ENCODE data around the gene MLXIP.

The MLXIP gene

GRCh38 chr12:122078141-122079032 lies at the start of gene MLXIP:
TSS of gene MLXIP (plus strand) at chr12:122078756. CDS start at chr12:122078854, 98 bp downstream.
- Histone ChIP-seq H3K27ac (ENCODE audit: extremely low read depth, low read depth, low read length) (peak within 1 kb of the TSS; percentile 85; the same call in 1 of the 2 replicates), H3K4me3 (ENCODE audit: low read depth, low read length) (peak within 1 kb of the TSS; percentile 74), H3K36me3 (ENCODE audit: control insufficient read depth in 2 of 2, insufficient read depth in 1 of 2, low read length in 2 of 2) (peaks cover 0 to 3% of the 10 kb centered on the region in 2 experiments; a peak in 2 of 3 replicates), H3K9me3 (ENCODE audit: control insufficient read depth, insufficient read depth, low read depth, low read length) (no peaks in the 10 kb centered on the region), H3K4me1 (ENCODE audit: control insufficient read depth, insufficient read depth, low read length) (peaks cover 16% of the 10 kb centered on the region)
- ChIA-PET CTCF (interaction anchor here (0.7 to 2.5 kb wide), 4 partner anchors 15 to 145 kb away, joined by 3 to 11 read pairs (median 4); no protein-coding TSS in a partner anchor), POLR2A (interaction anchor here (0.6 to 2.3 kb wide), 16 partner anchors 8 to 498 kb away, joined by 3 to 32 read pairs (median 4); partner anchors contain the start of genes B3GNT4, DIABLO and ZCCHC8)
- TF ChIP-seq ZFP37 (tag by site-specific recombination; IDR thresholded peaks at IDR 0.05) (no peak), TSHZ1 (tag by site-specific recombination; IDR thresholded peaks at IDR 0.05; ENCODE audit: borderline replicate concordance) (no peak; the same call in 1 of the 2 replicates), PRDM10 (tag by site-specific recombination; IDR thresholded peaks at IDR 0.05) (peak; percentile 73), ZNF10 (tag by site-specific recombination; IDR thresholded peaks at IDR 0.05) (peak; percentile 55), ZSCAN18 (tag by site-specific recombination; IDR thresholded peaks at IDR 0.05) (0 out of 2 replicates have a peak, but pooled peaks have one; percentile 16), ZNF433 (tag by site-specific recombination; IDR thresholded peaks at IDR 0.05; ENCODE audit: low read depth) (no peak), ZNF398 (tag by site-specific recombination; IDR thresholded peaks at IDR 0.05) (no peak), ZNF426 (tag by site-specific recombination; IDR thresholded peaks at IDR 0.05) (no peak), ZNF518A (tag by site-specific recombination; conservative IDR thresholded peaks at IDR 0.05; ENCODE audit: low read depth) (no peak), SP7 (tag by site-specific recombination; IDR thresholded peaks at IDR 0.05) (peak; percentile 45), ZNF148 (tag by site-specific recombination; IDR thresholded peaks at IDR 0.05; ENCODE audit: borderline replicate concordance) (no peak), ZNF335 (tag by site-specific recombination; conservative IDR thresholded peaks at IDR 0.05) (peak; percentile 41), ZNF114 (tag by site-specific recombination; IDR thresholded peaks at IDR 0.05) (no peak), ZNF654 (tag by site-specific recombination; IDR thresholded peaks at IDR 0.05; ENCODE audit: low read depth) (no peak), ZNF837 (tag by site-specific recombination; IDR thresholded peaks at IDR 0.05) (no peak), GLI2 (tag by site-specific recombination; IDR thresholded peaks at IDR 0.05; ENCODE audit: borderline replicate concordance, low read depth) (no peak)

Data from HEK293 (cell line).